Measurements from ENCODE around the gene MRTFA.

GRCh38 chr22:40473703-40474102 is 162.8 kb downstream of the MRTFA start:
- no peak for TF ChIP-seq POLR2AphosphoS5 (IDR thresholded peaks at IDR 0.05)
- no peak for TF ChIP-seq CTCF (IDR thresholded peaks at IDR 0.05)
- no peak for TF ChIP-seq POLR2A (IDR thresholded peaks at IDR 0.05)
- no peak for TF ChIP-seq EP300 (IDR thresholded peaks at IDR 0.05; ENCODE audit: low read depth)
